ENCODE results near the gene RNF4.

RNF4 gene

GRCh38 chr4:2458546-2459491 is 10.1 kb upstream of the RNF4 start:
- no peak for TF ChIP-seq CTCF (IDR thresholded peaks at IDR 0.05; ENCODE audit: low read depth, low read length, missing control alignments)
- H3K4me3 ChIP-seq (replicated peaks; ENCODE audit: low read depth, low read length) = no peak overlapping the region
- DNase-seq (ENCODE audit: extremely low read depth, low read depth) = no peak

GRCh38 chr4:2459589-2460349 is 9.1 kb upstream of the RNF4 start:
- no peak for TF ChIP-seq CTCF (IDR thresholded peaks at IDR 0.05; ENCODE audit: low read depth, low read length, missing control alignments)
- DNase-seq (ENCODE audit: extremely low read depth, low read depth) = no peak
- no peak overlapping the region for H3K4me3 ChIP-seq (replicated peaks; ENCODE audit: low read depth, low read length)

GRCh38 chr4:2461246-2461960 is 7.5 kb upstream of the RNF4 start:
- no peak for TF ChIP-seq CTCF (IDR thresholded peaks at IDR 0.05; ENCODE audit: low read depth, low read length, missing control alignments)
- H3K4me3 ChIP-seq (replicated peaks; ENCODE audit: low read depth, low read length) = no peak overlapping the region; the same call in 1 of the 2 replicates
- DNase-seq (ENCODE audit: extremely low read depth, low read depth) = no peak

- no peak for DNase-seq (ENCODE audit: extremely low read depth, low read depth)
- peak; percentile 15 for TF ChIP-seq CTCF (IDR thresholded peaks at IDR 0.05; ENCODE audit: low read depth, low read length, missing control alignments)
- peak overlapping the region; percentile 37 for H3K4me3 ChIP-seq (replicated peaks; ENCODE audit: low read depth, low read length)
Measured at GRCh38 chr4:2462218-2462991, 6.5 kb upstream of the RNF4 start.

- peak; percentile 1 for TF ChIP-seq CTCF (IDR thresholded peaks at IDR 0.05; ENCODE audit: low read depth, low read length, missing control alignments)
- DNase-seq (ENCODE audit: extremely low read depth, low read depth) = no peak
- H3K4me3 ChIP-seq (replicated peaks; ENCODE audit: low read depth, low read length) = peak overlapping the region; percentile 27
Measured at GRCh38 chr4:2462992-2463762, 5.7 kb upstream of the RNF4 start.
